OCI-LY3 (cell line): Measurements from ENCODE around the gene EMC9.
A peak's percentile ranks its signal among the peaks of the same experiment; 100 is the strongest.

Experiments
- H2AFZ ChIP-seq: fragments of 200-600, 300-600 bp; shearing (Covaris generic); 2 replicates; pipeline ENCODE4 v1.6.0; 2014; ENCODE audit warnings: antibody characterized with exemption, low read depth, low read length
- H3K27ac ChIP-seq: fragments of 200-600, 300-600 bp; sonication (generic); 2 replicates; pipeline ENCODE4 v1.5.1; 2014; ENCODE audit warnings: mild to moderate bottlenecking, low read length, moderate library complexity, mixed read lengths
- H3K27me3 ChIP-seq: fragments of 200-600, 300-600 bp; sonication (generic); 2 replicates; pipeline ENCODE4 v1.6.1; 2014; ENCODE audit warnings: low read depth, low read length, mixed read lengths
- H3K36me3 ChIP-seq: fragments of 200-600, 300-600 bp; sonication (generic); replicated peaks from 2 replicates; pipeline ENCODE3; 2014; ENCODE audit warnings: low read depth, low read length, mixed read lengths
- H3K4me1 ChIP-seq: fragments of 300-600, 200-600 bp; sonication (generic); 2 replicates; pipeline ENCODE4 v1.6.1; 2014; ENCODE audit warnings: low read length, mixed read lengths
- H3K4me2 ChIP-seq: fragments of 200-600, 300-600 bp; sonication (generic); 2 replicates; pipeline ENCODE4 v1.6.1; 2014; ENCODE audit warnings: low read length, mixed read lengths
- H3K4me3 ChIP-seq: fragments of 300-600, 200-600 bp; sonication (generic); 2 replicates; pipeline ENCODE4 v1.5.1; 2014; ENCODE audit warnings: antibody characterized with exemption, mild to moderate bottlenecking, low read length, moderate library complexity
- H3K79me2 ChIP-seq: fragments of 300-600, 200-600 bp; shearing (Covaris generic); 2 replicates; pipeline ENCODE4 v1.6.1; 2014; ENCODE audit warnings: mild to moderate bottlenecking, low read length, mixed read lengths
- H3K9ac ChIP-seq: fragments of 300-600, 200-600 bp; shearing (Covaris generic); 2 replicates; pipeline ENCODE4 v1.6.0; 2014; ENCODE audit warnings: mild to moderate bottlenecking, low read length, moderate library complexity
- H3K9me3 ChIP-seq: fragments of 200-600, 300-600 bp; shearing (Covaris generic); 2 replicates; pipeline ENCODE4 v1.6.1; 2014; ENCODE audit warnings: low read length, mixed read lengths; ENCODE audit not compliant: insufficient read depth
- H4K20me1 ChIP-seq: fragments of 200-600, 300-600 bp; sonication (generic); 2 replicates; pipeline ENCODE4 v1.6.1; 2016; ENCODE audit warnings: low read length, mixed read lengths; ENCODE audit not compliant: insufficient read depth
- EZH2phosphoT487 ChIP-seq: fragments of 200-600 bp; shearing (Covaris generic); IDR thresholded peaks from 2 replicates; pipeline ENCODE4 v1.6.1; 2018; ENCODE audit warnings: antibody characterized with exemption, mixed run types, low read depth
- TF ChIP-seq, protein P1 (sequence below): fragments of 200-600, 300-600 bp; sonication (generic); IDR thresholded peaks from 2 replicates; pipeline ENCODE4 v1.5.1; 2014; ENCODE audit warnings: antibody characterized with exemption, low read length, low read depth

The EMC9 gene

DNA sequence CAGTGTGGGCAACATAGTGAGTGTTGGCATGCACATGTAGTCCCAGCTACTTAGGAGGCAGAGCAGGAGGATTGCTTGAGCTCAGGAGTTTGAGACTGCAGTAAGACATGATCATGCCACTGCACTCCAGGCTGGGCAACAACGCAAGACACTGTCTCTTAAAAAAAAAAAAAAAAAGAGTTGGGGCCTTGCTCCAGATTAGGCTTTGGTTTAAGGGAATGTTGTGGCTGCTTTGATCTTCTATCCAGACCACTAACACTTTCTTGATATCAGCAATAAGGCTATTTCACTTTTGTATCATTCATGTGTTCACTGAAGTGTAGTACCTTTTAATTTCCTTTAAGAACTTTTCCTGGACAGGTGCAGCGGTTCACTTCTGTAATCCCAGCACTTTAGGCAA, 13.7 kb downstream of the EMC9 start:
- TF ChIP-seq, protein P1, sequence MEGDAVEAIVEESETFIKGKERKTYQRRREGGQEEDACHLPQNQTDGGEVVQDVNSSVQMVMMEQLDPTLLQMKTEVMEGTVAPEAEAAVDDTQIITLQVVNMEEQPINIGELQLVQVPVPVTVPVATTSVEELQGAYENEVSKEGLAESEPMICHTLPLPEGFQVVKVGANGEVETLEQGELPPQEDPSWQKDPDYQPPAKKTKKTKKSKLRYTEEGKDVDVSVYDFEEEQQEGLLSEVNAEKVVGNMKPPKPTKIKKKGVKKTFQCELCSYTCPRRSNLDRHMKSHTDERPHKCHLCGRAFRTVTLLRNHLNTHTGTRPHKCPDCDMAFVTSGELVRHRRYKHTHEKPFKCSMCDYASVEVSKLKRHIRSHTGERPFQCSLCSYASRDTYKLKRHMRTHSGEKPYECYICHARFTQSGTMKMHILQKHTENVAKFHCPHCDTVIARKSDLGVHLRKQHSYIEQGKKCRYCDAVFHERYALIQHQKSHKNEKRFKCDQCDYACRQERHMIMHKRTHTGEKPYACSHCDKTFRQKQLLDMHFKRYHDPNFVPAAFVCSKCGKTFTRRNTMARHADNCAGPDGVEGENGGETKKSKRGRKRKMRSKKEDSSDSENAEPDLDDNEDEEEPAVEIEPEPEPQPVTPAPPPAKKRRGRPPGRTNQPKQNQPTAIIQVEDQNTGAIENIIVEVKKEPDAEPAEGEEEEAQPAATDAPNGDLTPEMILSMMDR = no peak
- TF ChIP-seq EZH2phosphoT487 = no peak
- Histone ChIP-seq H3K27ac (no peak overlapping the region), H3K4me1 (peaks cover 32% of the 10 kb centered on the region), H3K27me3 (no peaks in the 10 kb centered on the region), H3K79me2 (no peaks in the 10 kb centered on the region), H3K9ac (no peak overlapping the region), H3K4me2 (no peak overlapping the region), H2AFZ (no peak overlapping the region), H3K4me3 (no peak overlapping the region), H3K36me3 (peaks cover 10% of the 10 kb centered on the region), H3K9me3 (no peaks in the 10 kb centered on the region), H4K20me1 (no peaks in the 10 kb centered on the region)

DNA sequence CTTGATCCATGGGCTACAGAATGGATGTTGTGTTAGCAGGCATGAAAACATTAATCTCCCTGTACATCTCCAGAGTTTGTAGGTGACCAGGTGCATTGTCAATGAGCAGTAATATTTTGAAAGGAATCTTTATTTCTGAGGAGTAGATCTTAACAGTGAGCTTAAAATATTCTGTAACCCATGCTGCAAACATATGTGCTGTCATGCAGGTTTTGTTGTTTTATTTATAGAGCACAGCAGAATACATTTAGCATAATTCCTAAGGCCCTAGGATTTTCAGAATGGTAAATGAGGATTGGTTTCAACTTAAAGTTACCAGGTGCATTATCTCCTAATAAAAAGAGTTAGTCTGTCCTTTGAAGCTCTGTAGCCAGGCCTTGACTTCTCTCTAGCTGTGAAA, 14.5 kb downstream of the EMC9 start:
- Histone ChIP-seq H2AFZ (no peak overlapping the region), H3K9me3 (no peaks in the 10 kb centered on the region), H3K4me1 (peaks cover 32% of the 10 kb centered on the region), H4K20me1 (no peaks in the 10 kb centered on the region), H3K27me3 (no peaks in the 10 kb centered on the region), H3K27ac (no peak overlapping the region), H3K79me2 (no peaks in the 10 kb centered on the region), H3K9ac (no peak overlapping the region), H3K4me2 (no peak overlapping the region), H3K4me3 (no peak overlapping the region), H3K36me3 (peaks cover 13% of the 10 kb centered on the region)
- TF ChIP-seq EZH2phosphoT487 = no peak
- TF ChIP-seq, protein P1 = no peak

DNA sequence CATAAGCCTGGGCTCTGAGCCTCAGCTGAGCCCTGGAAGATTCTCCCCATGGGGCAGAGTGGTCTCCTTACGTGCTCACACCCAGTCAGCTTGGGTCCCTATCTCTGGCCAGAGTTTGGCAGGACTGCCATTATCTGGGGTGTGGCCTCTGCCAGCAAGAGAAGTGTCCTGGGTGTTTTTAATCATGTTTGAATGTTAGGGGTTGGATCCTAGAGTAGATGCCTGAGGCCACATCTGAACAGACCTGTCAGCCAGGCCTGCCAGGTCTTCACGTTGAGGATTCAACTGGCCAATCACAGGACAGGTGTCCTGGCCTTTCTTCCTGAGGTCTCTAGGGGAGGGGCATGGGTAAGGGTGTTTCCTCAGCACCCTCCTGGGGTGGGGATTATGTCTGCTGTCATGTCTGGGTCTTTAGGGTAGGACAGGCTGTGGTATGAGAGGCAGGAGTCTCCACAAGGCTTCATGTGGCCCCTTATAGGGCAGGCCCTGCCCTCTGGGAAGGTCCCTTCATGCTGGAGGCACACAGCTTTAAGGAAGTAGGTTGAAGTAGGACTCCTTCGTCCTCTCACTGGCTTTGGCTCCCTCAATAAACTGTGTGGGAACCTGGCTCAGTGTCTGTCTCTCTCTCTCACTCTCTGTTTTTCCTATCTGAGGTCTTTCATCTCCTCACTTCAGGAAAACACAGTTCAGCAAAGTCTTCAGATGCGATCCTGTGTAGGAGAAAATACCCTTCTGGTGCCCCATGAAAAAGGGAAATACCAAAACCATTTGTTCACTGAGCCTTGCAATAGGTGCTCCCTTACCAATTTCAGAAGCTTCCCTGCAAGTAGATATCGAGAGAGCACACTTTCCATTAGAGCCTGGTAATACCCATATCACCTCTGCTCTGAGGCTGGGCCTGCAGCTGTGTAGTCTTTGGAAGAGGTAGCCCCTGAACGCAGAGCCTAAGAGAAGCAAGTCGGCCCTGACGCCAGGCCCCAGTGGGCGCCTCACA, 17.7 kb downstream of the EMC9 start:
- Histone ChIP-seq H3K36me3 (peaks cover 32% of the 10 kb centered on the region), H3K79me2 (no peaks in the 10 kb centered on the region), H4K20me1 (no peaks in the 10 kb centered on the region), H2AFZ (peak overlapping the region; percentile 47; the same call in 1 of the 2 replicates), H3K27me3 (no peaks in the 10 kb centered on the region), H3K9ac (peak overlapping the region; percentile 43; the same call in 1 of the 2 replicates), H3K4me1 (peaks cover 19% of the 10 kb centered on the region), H3K27ac (peak overlapping the region; percentile 87), H3K9me3 (no peaks in the 10 kb centered on the region), H3K4me3 (peak overlapping the region; percentile 27), H3K4me2 (peak overlapping the region; percentile 67)
- TF ChIP-seq, protein P1 = no peak
- TF ChIP-seq EZH2phosphoT487 = no peak

DNA sequence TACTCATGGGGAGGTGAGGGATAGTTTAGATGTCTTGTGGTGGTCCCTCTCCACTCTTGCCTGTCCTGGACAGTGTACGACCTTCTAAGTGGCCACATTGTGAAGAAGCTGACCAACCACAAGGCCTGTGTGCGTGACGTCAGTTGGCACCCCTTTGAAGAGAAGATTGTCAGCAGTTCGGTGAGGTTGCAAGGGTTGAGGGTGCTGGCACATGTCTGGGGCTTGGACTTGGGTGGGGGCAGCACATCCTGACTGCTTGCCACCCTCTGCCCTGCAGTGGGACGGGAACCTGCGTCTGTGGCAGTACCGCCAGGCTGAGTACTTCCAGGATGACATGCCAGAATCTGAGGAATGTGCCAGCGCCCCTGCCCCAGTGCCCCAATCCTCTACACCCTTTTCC, 18.5 kb downstream of the EMC9 start:
- H2AFZ ChIP-seq = no peak overlapping the region
- no peak overlapping the region for H3K4me3 ChIP-seq
- H3K79me2 ChIP-seq = no peaks in the 10 kb centered on the region
- H3K9ac ChIP-seq = no peak overlapping the region
- H3K36me3 ChIP-seq = peaks cover 39% of the 10 kb centered on the region
- peak overlapping the region; percentile 87 for H3K27ac ChIP-seq
- H3K4me2 ChIP-seq = no peak overlapping the region
- H3K27me3 ChIP-seq = no peaks in the 10 kb centered on the region
- no peak for TF ChIP-seq EZH2phosphoT487
- TF ChIP-seq, protein P1 = no peak
- H4K20me1 ChIP-seq = no peaks in the 10 kb centered on the region
- H3K9me3 ChIP-seq = no peaks in the 10 kb centered on the region
- peaks cover 19% of the 10 kb centered on the region for H3K4me1 ChIP-seq
